WTC11 (cell line): Measurements from ENCODE around the gene ZNF22.

Source experiments
- CTCF ChIP-seq: fragments of 200-600 bp; IDR thresholded peaks from 2 replicates; pipeline ENCODE4 v1.8.0; 2022; ENCODE audit warnings: antibody characterized with exemption
- STAT6 ChIP-seq: sonication (generic); formaldehyde crosslinking; conservative IDR thresholded peaks from 2 replicates; pipeline ENCODE4 v1.8.1; 2023; ENCODE audit warnings: mild to moderate bottlenecking, low read depth, missing genetic modification reagents, moderate library complexity

GRCh38 chr10:44972874-44973306 lies 27.8 kb upstream of the ZNF22 start:
- TF ChIP-seq CTCF: no peak
- TF ChIP-seq STAT6 (CRISPR knock-in tag): no peak
